Natural killer cell treated with Interleukin-12 subunit alpha and Interleukin-12 subunit beta and Interleukin-15 and Interleukin-18, amount 100 ng/mL, for 72 hours (primary cell): Measurements from ENCODE around the gene GUCY2F. TPM values are rescaled to one million over a fixed set of nuclear protein-coding genes. Genes with fewer than 3 reads are reported as not detected.

ENCODE experiments used
- ATAC-seq, 2 donors: fragments of 150-1000 bp; cut with Tn5 transposase in 1 of 2; sonication (Bioruptor Pico), chemical (Tn5 transposase) in 1 of 2; 2 replicates each; pipeline ENCODE4 v1.10.0; 2021
- DNase-seq: peaks from one replicate; pipeline ENCODE4 v3.0.0; 2022; ENCODE audit warnings: low spot score
- H3K27ac Mint-ChIP-seq, 2 donors: 1 replicate in 1 of 2; 2 replicates in 1 of 2; pipeline ENCODE4 v1.8.0; 2022; ENCODE audit warnings: mixed read lengths in 2 of 2, mild to moderate bottlenecking in 1 of 2, moderate library complexity in 1 of 2
- H3K27me3 Mint-ChIP-seq, 2 donors: 1 replicate in 1 of 2; 2 replicates in 1 of 2; pipeline ENCODE4 v1.8.0; 2022; ENCODE audit warnings: mixed read lengths in 2 of 2
- H3K36me3 Mint-ChIP-seq: one replicate; pipeline ENCODE4 v1.8.0; 2022; ENCODE audit warnings: mixed read lengths
- H3K4me1 Mint-ChIP-seq, 2 donors: 1 replicate in 1 of 2; 2 replicates in 1 of 2; pipeline ENCODE4 v1.8.0; 2022; ENCODE audit warnings: low read depth in 2 of 2, mixed read lengths in 2 of 2, mild to moderate bottlenecking in 1 of 2
- H3K4me3 Mint-ChIP-seq: one replicate; pipeline ENCODE4 v1.8.0; 2022; ENCODE audit warnings: mixed read lengths
- H3K9me3 Mint-ChIP-seq: 2 replicates; pipeline ENCODE4 v1.8.0; 2022; ENCODE audit warnings: mixed read lengths
- total RNA-seq, 2 donors: library from RNA; stranded (reverse); gene quantifications; one replicate each; pipeline ENCODE4 v1.2.3, GENCODE V29; 2022

GUCY2F gene
- total RNA-seq, 2 donors from 2014 or later = not detected

GRCh38 chrX:109378281-109378680, 103.6 kb downstream of the GUCY2F start:
- Mint-ChIP-seq H3K27ac (no peak overlapping the region), H3K4me3 (no peak overlapping the region), H3K27me3 (peaks cover 9 to 17% of the 10 kb centered on the region in 2 donors), H3K36me3 (no peaks in the 10 kb centered on the region), H3K4me1 (no peaks in the 10 kb centered on the region), H3K9me3 (no peaks in the 10 kb centered on the region)
- ATAC-seq = no peak
- DNase-seq = no peak

- ATAC-seq (no peak), DNase-seq (no peak)
- no peak overlapping the region for H3K4me3 Mint-ChIP-seq
- peaks cover 9 to 15% of the 10 kb centered on the region in 2 donors for H3K27me3 Mint-ChIP-seq
- H3K4me1 Mint-ChIP-seq = no peaks in the 10 kb centered on the region
- H3K36me3 Mint-ChIP-seq = no peaks in the 10 kb centered on the region
- no peaks in the 10 kb centered on the region for H3K9me3 Mint-ChIP-seq
- H3K27ac Mint-ChIP-seq = no peak overlapping the region
Observed at GRCh38 chrX:109374262-109374960, 107.5 kb downstream of the GUCY2F start.

- Mint-ChIP-seq H3K36me3 (no peaks in the 10 kb centered on the region), H3K27ac (no peak overlapping the region), H3K9me3 (no peaks in the 10 kb centered on the region), H3K27me3 (peaks cover 9 to 15% of the 10 kb centered on the region in 2 donors), H3K4me3 (no peak overlapping the region), H3K4me1 (no peaks in the 10 kb centered on the region)
- DNase-seq (no peak), ATAC-seq (no peak)
Observed at GRCh38 chrX:109373468-109373867, 108.4 kb downstream of the GUCY2F start.

DNA sequence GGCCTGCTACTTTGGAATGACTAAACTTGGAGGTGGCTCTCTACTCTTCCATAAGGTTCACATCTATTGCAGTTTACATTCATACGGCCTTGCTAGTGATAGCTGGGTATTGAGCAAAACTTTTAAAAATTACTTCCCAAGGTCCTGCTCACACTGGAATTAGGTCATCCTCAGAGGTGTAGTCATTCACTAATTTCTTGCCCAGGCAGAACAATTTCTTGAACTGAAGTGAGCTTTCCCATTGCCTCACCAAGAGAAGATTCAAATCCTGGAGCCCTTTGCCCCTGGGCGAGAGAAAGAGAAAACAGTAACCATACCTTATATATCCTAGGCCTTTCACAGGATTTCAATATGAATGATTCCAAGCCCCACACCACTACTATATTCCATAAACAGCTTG, 109.2 kb downstream of the GUCY2F start:
- Mint-ChIP-seq H3K4me1 (no peaks in the 10 kb centered on the region), H3K36me3 (no peaks in the 10 kb centered on the region), H3K27me3 (peaks cover 10 to 16% of the 10 kb centered on the region in 2 donors), H3K9me3 (no peaks in the 10 kb centered on the region), H3K4me3 (no peak overlapping the region), H3K27ac (no peak overlapping the region)
- ATAC-seq = no peak
- no peak for DNase-seq

GRCh38 chrX:109372291-109372690, 109.6 kb downstream of the GUCY2F start:
- H3K4me1 Mint-ChIP-seq = no peaks in the 10 kb centered on the region
- no peak for ATAC-seq
- H3K27me3 Mint-ChIP-seq = peaks cover 14 to 18% of the 10 kb centered on the region in 2 donors
- no peak overlapping the region for H3K27ac Mint-ChIP-seq
- no peaks in the 10 kb centered on the region for H3K9me3 Mint-ChIP-seq
- no peaks in the 10 kb centered on the region for H3K36me3 Mint-ChIP-seq
- DNase-seq = no peak
- H3K4me3 Mint-ChIP-seq = no peak overlapping the region

GRCh38 chrX:109362101-109362500, 119.8 kb downstream of the GUCY2F start:
- Mint-ChIP-seq H3K27me3 (peaks cover 1 to 17% of the 10 kb centered on the region in 2 donors), H3K4me3 (no peak overlapping the region)
- ATAC-seq = no peak

GRCh38 chrX:109360301-109360700, 121.6 kb downstream of the GUCY2F start:
- DNase-seq = no peak
- Mint-ChIP-seq H3K9me3 (no peaks in the 10 kb centered on the region), H3K27ac (no peak overlapping the region), H3K4me3 (no peak overlapping the region), H3K4me1 (no peaks in the 10 kb centered on the region), H3K27me3 (peaks cover 0 to 15% of the 10 kb centered on the region in 2 donors), H3K36me3 (no peaks in the 10 kb centered on the region)
- ATAC-seq = no peak

More at GRCh38 chrX:109362101-109362500, 119.8 kb downstream of the GUCY2F start:
- Mint-ChIP-seq H3K36me3 (no peaks in the 10 kb centered on the region), H3K9me3 (no peaks in the 10 kb centered on the region), H3K4me1 (no peaks in the 10 kb centered on the region), H3K27ac (no peak overlapping the region)
- DNase-seq = no peak

DNA sequence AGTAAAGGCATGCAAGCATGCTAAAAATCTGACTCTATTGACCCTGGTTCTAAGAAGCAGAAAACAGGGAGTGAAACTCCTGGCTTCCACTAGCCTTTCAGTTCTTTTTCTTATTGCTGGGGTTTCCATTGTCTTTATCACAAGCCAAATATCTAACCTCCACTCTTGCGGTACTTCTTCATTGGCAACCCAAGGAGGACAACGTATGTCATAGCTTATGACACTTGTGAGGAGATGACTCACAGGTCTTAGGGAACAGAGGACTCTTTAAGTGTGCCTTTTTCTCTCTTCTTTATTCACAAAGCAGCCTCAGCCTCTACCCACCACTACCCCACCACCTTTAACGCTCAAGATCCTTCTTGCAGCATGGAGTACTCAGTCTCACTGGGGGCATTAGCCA, 124.2 kb downstream of the GUCY2F start:
- ATAC-seq = no peak
- H3K4me1 Mint-ChIP-seq = no peaks in the 10 kb centered on the region
- H3K36me3 Mint-ChIP-seq = no peaks in the 10 kb centered on the region
- H3K4me3 Mint-ChIP-seq = no peak overlapping the region
- DNase-seq = no peak
- H3K27me3 Mint-ChIP-seq = peaks cover 0 to 12% of the 10 kb centered on the region in 2 donors
- H3K9me3 Mint-ChIP-seq = no peaks in the 10 kb centered on the region
- H3K27ac Mint-ChIP-seq = no peak overlapping the region

GRCh38 chrX:109356684-109357083, 125.2 kb downstream of the GUCY2F start:
- H3K27ac Mint-ChIP-seq = no peak overlapping the region
- H3K36me3 Mint-ChIP-seq = no peaks in the 10 kb centered on the region
- H3K4me3 Mint-ChIP-seq = no peak overlapping the region
- ATAC-seq (no peak), DNase-seq (no peak)
- no peaks in the 10 kb centered on the region for H3K4me1 Mint-ChIP-seq
- no peaks in the 10 kb centered on the region for H3K9me3 Mint-ChIP-seq
- peaks cover 0 to 12% of the 10 kb centered on the region in 2 donors for H3K27me3 Mint-ChIP-seq

- Mint-ChIP-seq H3K36me3 (no peaks in the 10 kb centered on the region), H3K9me3 (no peaks in the 10 kb centered on the region), H3K27me3 (peaks cover 0 to 4% of the 10 kb centered on the region in 2 donors), H3K4me1 (no peaks in the 10 kb centered on the region), H3K4me3 (no peak overlapping the region), H3K27ac (no peak overlapping the region)
- no peak for DNase-seq
- ATAC-seq = peak in 1 of 2 donors; percentile 47
Observed at GRCh38 chrX:109352066-109352588, 129.8 kb downstream of the GUCY2F start.

DNA sequence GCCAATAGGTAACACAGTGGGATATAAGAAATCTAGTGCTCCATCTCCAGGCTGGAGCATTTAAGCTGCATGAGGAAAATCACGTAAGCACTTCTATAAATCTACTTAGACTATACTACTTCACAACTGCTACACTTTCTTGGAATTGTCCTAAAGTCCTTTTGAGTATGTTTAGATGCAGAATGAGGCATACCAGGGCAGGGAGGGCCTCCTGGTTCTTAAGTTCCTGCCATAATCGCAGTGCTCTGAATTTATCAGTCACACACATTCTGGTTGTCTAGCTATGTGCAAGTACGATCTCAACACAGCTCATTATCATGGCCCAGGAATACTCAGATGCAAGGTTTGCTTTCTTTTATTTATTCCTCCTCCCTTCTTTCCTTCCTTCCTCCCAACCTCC, 130.3 kb downstream of the GUCY2F start:
- no peaks in the 10 kb centered on the region for H3K4me1 Mint-ChIP-seq
- H3K27ac Mint-ChIP-seq = no peak overlapping the region
- peaks cover 0 to 5% of the 10 kb centered on the region in 2 donors for H3K27me3 Mint-ChIP-seq
- no peak for ATAC-seq
- no peak overlapping the region for H3K4me3 Mint-ChIP-seq
- H3K36me3 Mint-ChIP-seq = no peaks in the 10 kb centered on the region
- H3K9me3 Mint-ChIP-seq = no peaks in the 10 kb centered on the region
- DNase-seq = no peak

- no peak overlapping the region for H3K4me3 Mint-ChIP-seq
- DNase-seq (no peak), ATAC-seq (no peak)
- peaks cover 0 to 7% of the 10 kb centered on the region in 2 donors for H3K27me3 Mint-ChIP-seq
- H3K9me3 Mint-ChIP-seq = no peaks in the 10 kb centered on the region
- H3K27ac Mint-ChIP-seq = no peak overlapping the region
- no peaks in the 10 kb centered on the region for H3K36me3 Mint-ChIP-seq
- no peaks in the 10 kb centered on the region for H3K4me1 Mint-ChIP-seq
Observed at GRCh38 chrX:109350551-109350950, 131.3 kb downstream of the GUCY2F start.

- Mint-ChIP-seq H3K27ac (no peak overlapping the region), H3K36me3 (no peaks in the 10 kb centered on the region), H3K27me3 (peaks cover 0 to 7% of the 10 kb centered on the region in 2 donors), H3K4me3 (no peak overlapping the region), H3K9me3 (no peaks in the 10 kb centered on the region), H3K4me1 (no peaks in the 10 kb centered on the region)
- DNase-seq (no peak), ATAC-seq (no peak)
Observed at GRCh38 chrX:109350051-109350450, 131.8 kb downstream of the GUCY2F start.

DNA sequence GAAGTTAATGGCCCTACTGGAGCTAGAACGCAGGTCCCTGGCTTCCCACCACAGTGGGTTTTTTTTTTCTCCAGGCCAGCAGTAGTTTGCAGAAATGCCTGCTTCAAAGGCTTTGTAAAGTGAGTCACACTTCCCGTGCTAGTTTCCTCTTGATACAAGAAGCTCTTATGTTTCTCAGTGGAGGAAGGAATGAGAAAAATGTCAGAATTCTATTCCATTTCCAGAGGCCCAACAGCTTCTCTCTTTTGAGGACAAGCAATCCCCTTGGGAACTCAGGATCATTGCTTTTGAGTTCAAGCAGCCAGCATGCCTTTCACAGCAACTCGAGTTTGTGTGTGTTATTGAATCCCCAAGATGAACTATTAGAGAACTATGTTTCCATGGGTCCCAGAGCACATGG, 134.3 kb downstream of the GUCY2F start:
- Mint-ChIP-seq H3K4me1 (no peaks in the 10 kb centered on the region), H3K36me3 (no peaks in the 10 kb centered on the region), H3K27ac (no peak overlapping the region), H3K4me3 (no peak overlapping the region), H3K9me3 (no peaks in the 10 kb centered on the region), H3K27me3 (peaks cover 0 to 15% of the 10 kb centered on the region in 2 donors)
- ATAC-seq (no peak), DNase-seq (no peak)
